Endodermal cell (in vitro differentiated cells): Measurements from ENCODE around the gene DGKZ. TPM values are rescaled to one million over a fixed set of nuclear protein-coding genes. Genes with fewer than 3 reads are reported as not detected.

Experiments used
- DNase-seq: peaks from one replicate; pipeline ENCODE4 v3.0.0-alpha.2; 2017
- H3K27ac ChIP-seq: 2 replicates; pipeline ENCODE4 v1.5.1; 2013; ENCODE audit warnings: mild to moderate bottlenecking, low read depth, low read length, moderate library complexity
- H3K27me3 ChIP-seq: 2 replicates; pipeline ENCODE4 v1.6.1; 2013; ENCODE audit warnings: mild to moderate bottlenecking, low read length, moderate library complexity; ENCODE audit not compliant: insufficient read depth, control insufficient read depth, poor library complexity, severe bottlenecking
- H3K36me3 ChIP-seq: 2 replicates; pipeline ENCODE4 v1.7.0; 2013; ENCODE audit warnings: mild to moderate bottlenecking, low read length, moderate library complexity; ENCODE audit not compliant: control insufficient read depth, insufficient read depth
- H3K4me1 ChIP-seq: one replicate; pipeline ENCODE4 v1.7.0; 2013; ENCODE audit warnings: low read length; ENCODE audit not compliant: control insufficient read depth, insufficient read depth
- H3K4me3 ChIP-seq: 2 replicates; pipeline ENCODE4 v1.5.1; 2013; ENCODE audit warnings: mild to moderate bottlenecking, low read length, moderate library complexity
- H3K9ac ChIP-seq: 2 replicates; pipeline ENCODE4 v1.6.1; 2013; ENCODE audit warnings: mild to moderate bottlenecking, low read length, moderate library complexity; ENCODE audit not compliant: poor library complexity, severe bottlenecking; ENCODE audit errors: extremely low read depth
- H3K9me3 ChIP-seq: 2 replicates; pipeline ENCODE4 v1.6.1; 2013; ENCODE audit warnings: mild to moderate bottlenecking, low read length, moderate library complexity; ENCODE audit not compliant: control insufficient read depth
- H3K27ac Mint-ChIP-seq: 2 replicates; pipeline ENCODE4 v1.8.0; 2020; ENCODE audit warnings: mixed read lengths
- H3K27me3 Mint-ChIP-seq: 2 replicates; pipeline ENCODE4 v1.8.0; 2021; ENCODE audit warnings: mild to moderate bottlenecking, mixed read lengths; ENCODE audit not compliant: insufficient read depth
- H3K36me3 Mint-ChIP-seq: 2 replicates; pipeline ENCODE4 v1.8.0; 2020; ENCODE audit warnings: low read depth, mixed read lengths
- H3K4me1 Mint-ChIP-seq: 2 replicates; pipeline ENCODE4 v1.8.0; 2020; ENCODE audit warnings: mixed read lengths
- H3K4me3 Mint-ChIP-seq: 2 replicates; pipeline ENCODE4 v1.8.0; 2020; ENCODE audit warnings: mild to moderate bottlenecking, moderate library complexity, mixed read lengths
- H3K9me3 Mint-ChIP-seq: 2 replicates; pipeline ENCODE4 v1.8.0; 2020; ENCODE audit warnings: mild to moderate bottlenecking, mixed read lengths
- WGBS, 2 experiments: methylation state at CpG; one replicate each; pipeline versions ENCODE4 v1.1.5 to v1.1.7; 2013; ENCODE audit warnings: missing lambda C conversion rate in 2 of 2, mixed read lengths in 1 of 2; ENCODE audit not compliant: insufficient coverage in 1 of 2, insufficient read length in 1 of 2; 5-methylcytosine and 5-hydroxymethylcytosine counted together
- total RNA-seq, 2 donors: library from RNA; stranded (reverse); fragmentation: NEBNext Ultra II Directional in 1 of 2; extraction: Animal tissue kit (Norgen Biotek cat#: 25700) in 1 of 2; gene quantifications; 2 replicates in 1 of 2; 3 replicates in 1 of 2; pipeline ENCODE4 v1.2.1, GENCODE V29; 2021
- TF ChIP-seq, protein P1 (sequence below): fragments of 200-600 bp; sonication (generic); conservative IDR thresholded peaks from 2 replicates; pipeline ENCODE4 v1.5.0; 2021; ENCODE audit warnings: antibody characterized with exemption, mild to moderate bottlenecking

DGKZ gene
- total RNA-seq, 2 donors from 2014 or later = 49.6 to 57.3 TPM

DNA sequence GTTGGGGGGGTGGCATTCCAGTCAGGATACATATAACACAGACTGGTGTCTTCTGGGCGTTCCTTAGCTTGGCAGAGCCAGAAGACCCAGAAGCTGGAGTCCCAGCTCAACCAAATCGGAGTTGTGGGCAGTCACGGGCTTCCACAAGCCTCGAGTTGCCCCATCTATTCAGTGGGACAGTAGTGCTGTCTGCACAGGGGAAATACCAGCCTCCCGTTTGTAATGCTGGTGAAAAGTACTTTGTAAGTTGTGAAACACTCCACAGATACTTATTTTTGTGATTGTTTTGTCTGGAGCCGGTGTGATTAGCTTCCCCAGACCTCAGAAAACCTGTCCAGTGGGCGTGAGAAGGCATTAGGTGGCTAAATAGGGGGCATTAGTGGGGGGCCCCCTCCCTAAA is 13.6 kb downstream of the DGKZ start:
- TF ChIP-seq, protein P1, sequence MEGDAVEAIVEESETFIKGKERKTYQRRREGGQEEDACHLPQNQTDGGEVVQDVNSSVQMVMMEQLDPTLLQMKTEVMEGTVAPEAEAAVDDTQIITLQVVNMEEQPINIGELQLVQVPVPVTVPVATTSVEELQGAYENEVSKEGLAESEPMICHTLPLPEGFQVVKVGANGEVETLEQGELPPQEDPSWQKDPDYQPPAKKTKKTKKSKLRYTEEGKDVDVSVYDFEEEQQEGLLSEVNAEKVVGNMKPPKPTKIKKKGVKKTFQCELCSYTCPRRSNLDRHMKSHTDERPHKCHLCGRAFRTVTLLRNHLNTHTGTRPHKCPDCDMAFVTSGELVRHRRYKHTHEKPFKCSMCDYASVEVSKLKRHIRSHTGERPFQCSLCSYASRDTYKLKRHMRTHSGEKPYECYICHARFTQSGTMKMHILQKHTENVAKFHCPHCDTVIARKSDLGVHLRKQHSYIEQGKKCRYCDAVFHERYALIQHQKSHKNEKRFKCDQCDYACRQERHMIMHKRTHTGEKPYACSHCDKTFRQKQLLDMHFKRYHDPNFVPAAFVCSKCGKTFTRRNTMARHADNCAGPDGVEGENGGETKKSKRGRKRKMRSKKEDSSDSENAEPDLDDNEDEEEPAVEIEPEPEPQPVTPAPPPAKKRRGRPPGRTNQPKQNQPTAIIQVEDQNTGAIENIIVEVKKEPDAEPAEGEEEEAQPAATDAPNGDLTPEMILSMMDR = no peak
- no peak overlapping the region for H3K4me3 Mint-ChIP-seq
- 93 to 94% methylated on average over 5 to 7 of the region's 7 CpGs for WGBS, 2 experiments
- no peaks in the 10 kb centered on the region for H3K9me3 Mint-ChIP-seq
- Histone ChIP-seq H3K4me3 (no peak overlapping the region), H3K9me3 (no peaks in the 10 kb centered on the region), H3K9ac (no peak overlapping the region), H3K4me1 (peaks cover 6% of the 10 kb centered on the region), H3K36me3 (no peaks in the 10 kb centered on the region), H3K27ac (no peak overlapping the region), H3K27me3 (no peaks in the 10 kb centered on the region)
- peaks cover 29% of the 10 kb centered on the region for H3K4me1 Mint-ChIP-seq
- DNase-seq = no peak
- no peaks in the 10 kb centered on the region for H3K27me3 Mint-ChIP-seq
- no peak overlapping the region for H3K27ac Mint-ChIP-seq
- H3K36me3 Mint-ChIP-seq = no peaks in the 10 kb centered on the region

DNA sequence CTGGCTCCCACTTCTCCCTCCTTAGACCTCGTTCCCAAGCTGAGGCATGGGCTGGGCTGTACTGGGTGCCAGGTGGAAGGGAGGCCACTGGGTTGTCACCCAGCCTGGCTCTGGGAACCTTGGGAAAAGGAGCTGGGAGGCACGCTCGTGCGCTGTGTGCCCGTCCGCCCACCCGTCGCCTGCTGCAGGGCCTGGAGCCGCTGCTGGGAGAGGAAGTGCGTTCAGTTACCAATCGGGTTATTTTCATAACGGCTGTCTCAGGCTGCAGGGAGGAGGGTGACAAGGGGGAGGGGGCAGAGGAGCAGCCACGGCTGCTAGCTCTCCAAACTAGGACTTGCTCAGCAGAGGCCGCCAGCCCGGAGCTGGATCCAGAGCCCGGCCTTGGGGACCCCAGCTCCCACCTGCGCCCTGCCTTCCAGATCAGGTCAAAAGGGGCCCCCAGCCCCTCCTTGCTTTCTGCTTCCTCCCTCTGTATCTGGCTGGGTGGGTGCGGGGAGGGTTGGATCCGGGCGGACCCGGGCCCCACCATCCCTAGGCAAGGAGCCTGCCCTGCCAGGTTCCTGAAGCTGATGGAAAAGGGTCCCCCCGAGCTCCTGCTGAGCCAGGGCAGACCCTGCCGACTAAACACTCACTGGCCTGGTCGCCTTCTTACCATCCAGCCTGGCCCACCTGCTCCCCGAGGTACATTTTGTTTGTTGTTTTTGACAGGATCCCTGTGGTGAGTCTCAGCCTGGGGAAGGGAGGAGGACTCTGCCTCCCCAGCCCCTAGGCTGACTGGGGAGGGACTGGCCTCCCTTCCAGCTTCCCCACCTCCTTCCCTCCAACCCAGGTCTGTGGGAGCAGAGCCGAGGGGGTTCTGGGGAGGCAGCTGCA is 14.3 kb downstream of the DGKZ start:
- 66 to 75% methylated on average over 12 to 26 of the region's 26 CpGs for WGBS, 2 experiments
- Mint-ChIP-seq H3K36me3 (no peaks in the 10 kb centered on the region), H3K27me3 (no peaks in the 10 kb centered on the region), H3K27ac (no peak overlapping the region), H3K9me3 (no peaks in the 10 kb centered on the region), H3K4me3 (no peak overlapping the region), H3K4me1 (peaks cover 27% of the 10 kb centered on the region)
- no peaks in the 10 kb centered on the region for H3K27me3 ChIP-seq
- no peak for DNase-seq
- H3K27ac ChIP-seq = peak overlapping the region; percentile 66
- H3K4me3 ChIP-seq = no peak overlapping the region
- no peaks in the 10 kb centered on the region for H3K9me3 ChIP-seq
- no peak overlapping the region for H3K9ac ChIP-seq
- peaks cover 6% of the 10 kb centered on the region for H3K4me1 ChIP-seq
- H3K36me3 ChIP-seq = no peaks in the 10 kb centered on the region
- TF ChIP-seq, protein P1 = no peak

DNA sequence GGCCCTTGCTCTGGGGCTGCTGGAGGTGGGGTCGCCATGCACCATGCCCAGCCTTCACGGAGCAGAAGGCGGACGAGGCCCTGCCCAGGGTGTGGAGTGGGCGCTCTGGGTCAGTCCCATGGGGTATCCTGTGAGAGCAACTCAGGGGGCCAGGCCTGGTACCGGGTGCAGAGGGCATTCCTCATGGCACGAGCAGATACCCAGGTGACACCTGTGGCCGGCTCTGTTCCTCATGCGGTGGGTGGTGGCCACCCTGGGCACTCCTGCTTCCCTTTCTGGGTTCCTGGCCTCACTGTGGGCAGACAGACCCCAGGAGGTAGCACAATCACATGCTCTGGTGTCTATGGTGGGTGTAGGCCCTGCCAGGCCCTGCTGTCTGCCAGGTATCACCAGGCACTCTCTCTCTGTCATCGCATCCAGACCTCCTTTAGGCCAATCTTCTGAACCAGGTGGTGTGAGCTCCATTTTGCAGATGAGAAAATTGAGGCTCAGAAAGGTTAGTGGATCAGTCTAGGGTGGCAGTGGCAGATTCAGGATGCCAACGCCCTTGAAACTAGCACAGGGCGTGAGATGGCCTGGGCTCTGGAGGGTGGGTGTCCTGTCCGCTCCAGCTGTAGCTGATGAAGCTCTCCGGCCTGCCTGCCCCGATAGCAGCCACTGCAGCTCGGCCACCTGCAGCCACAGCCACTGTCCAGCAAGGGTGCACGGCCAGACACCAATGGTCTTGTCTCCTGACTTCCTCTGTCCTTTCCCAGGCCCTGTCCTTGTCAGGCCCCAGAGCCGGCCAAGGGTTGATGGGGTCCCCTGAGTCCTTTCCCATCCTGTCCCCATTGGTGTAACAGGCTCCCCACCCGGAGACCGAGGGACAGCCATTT is 15.1 kb downstream of the DGKZ start:
- H3K27ac ChIP-seq = peak overlapping the region; percentile 72
- WGBS, 2 experiments = 92 to 98% methylated on average over 11 to 20 of the region's 20 CpGs
- Mint-ChIP-seq H3K36me3 (no peaks in the 10 kb centered on the region), H3K4me1 (peaks cover 19% of the 10 kb centered on the region), H3K9me3 (no peaks in the 10 kb centered on the region), H3K27ac (peak overlapping the region; percentile 85), H3K27me3 (no peaks in the 10 kb centered on the region), H3K4me3 (no peak overlapping the region)
- H3K36me3 ChIP-seq = no peaks in the 10 kb centered on the region
- DNase-seq = no peak
- no peak overlapping the region for H3K4me3 ChIP-seq
- no peaks in the 10 kb centered on the region for H3K27me3 ChIP-seq
- H3K9ac ChIP-seq = no peak overlapping the region
- peaks cover 6% of the 10 kb centered on the region for H3K4me1 ChIP-seq
- TF ChIP-seq, protein P1 = no peak
- H3K9me3 ChIP-seq = no peaks in the 10 kb centered on the region
